GM18873 (cell line): ENCODE data around the gene KAZN.

Experiments used
- ATAC-seq: cut with Tn5 transposase; IDR thresholded peaks from one replicate; pipeline ENCODE4 v1.9.1; 2021; ENCODE audit warnings: mild to moderate bottlenecking, moderate library complexity, moderate number of reproducible peaks; ENCODE audit not compliant: unreplicated experiment, low FRiP score

The KAZN gene

DNA sequence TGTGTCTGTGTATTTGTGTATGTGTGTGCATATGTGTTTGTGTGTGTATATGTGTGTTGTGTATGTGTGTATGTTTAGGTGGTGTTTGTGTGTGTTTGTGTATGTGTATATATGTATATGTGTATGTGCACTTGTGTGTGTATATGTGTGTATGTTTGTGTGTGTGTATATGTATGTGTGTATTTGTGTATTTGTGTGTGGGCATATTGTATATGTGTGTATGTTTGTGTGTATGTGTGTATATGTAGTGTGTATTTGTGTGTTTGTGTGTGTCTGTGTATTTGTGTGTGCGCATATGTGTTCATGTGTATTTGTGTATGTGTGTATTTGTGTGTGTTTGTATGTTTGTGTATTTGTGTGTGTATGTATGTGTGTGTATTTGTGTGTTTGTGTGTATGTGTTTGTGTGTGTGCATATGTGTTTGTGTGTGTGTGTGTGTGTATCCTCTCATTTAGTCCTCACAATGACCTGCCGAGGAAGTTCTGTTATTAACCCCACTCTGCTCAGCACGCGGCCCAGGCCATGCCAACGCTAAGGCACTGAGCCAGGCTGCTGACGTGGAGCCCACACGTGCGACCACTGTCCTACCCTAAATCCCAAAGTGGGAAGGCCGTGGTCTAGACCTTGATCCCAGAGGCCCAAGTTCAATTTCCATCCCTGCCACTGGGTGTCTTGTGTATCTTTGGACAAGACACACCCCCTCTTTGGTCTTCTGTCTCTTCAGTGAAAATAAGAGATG, 511.8 kb downstream of the KAZN start:
- no peak for ATAC-seq

GRCh38 chr1:15110867-15111230, 512.4 kb downstream of the KAZN start:
- no peak for ATAC-seq

- ATAC-seq = no peak
Measured at GRCh38 chr1:15113146-15113545, 514.7 kb downstream of the KAZN start.

DNA sequence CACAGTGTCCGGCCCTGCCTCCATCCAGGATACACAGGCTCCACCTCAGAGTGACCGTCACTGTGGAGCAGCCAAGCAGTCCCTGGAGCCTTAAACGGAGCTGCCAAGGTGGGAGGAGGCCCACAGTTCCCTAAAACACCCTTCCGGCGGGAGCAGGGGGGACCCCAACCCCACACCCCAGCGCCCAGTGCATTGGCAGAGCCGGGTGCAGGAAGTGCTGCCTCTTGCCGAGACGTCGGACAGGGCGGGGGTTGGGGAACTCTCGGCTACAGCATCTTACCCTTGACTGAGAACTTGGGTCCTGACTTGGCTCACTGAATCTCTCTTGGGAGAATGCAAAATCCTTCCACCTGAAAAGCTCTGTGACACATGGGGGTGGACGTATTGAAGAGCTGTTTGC, 516.4 kb downstream of the KAZN start:
- no peak for ATAC-seq

DNA sequence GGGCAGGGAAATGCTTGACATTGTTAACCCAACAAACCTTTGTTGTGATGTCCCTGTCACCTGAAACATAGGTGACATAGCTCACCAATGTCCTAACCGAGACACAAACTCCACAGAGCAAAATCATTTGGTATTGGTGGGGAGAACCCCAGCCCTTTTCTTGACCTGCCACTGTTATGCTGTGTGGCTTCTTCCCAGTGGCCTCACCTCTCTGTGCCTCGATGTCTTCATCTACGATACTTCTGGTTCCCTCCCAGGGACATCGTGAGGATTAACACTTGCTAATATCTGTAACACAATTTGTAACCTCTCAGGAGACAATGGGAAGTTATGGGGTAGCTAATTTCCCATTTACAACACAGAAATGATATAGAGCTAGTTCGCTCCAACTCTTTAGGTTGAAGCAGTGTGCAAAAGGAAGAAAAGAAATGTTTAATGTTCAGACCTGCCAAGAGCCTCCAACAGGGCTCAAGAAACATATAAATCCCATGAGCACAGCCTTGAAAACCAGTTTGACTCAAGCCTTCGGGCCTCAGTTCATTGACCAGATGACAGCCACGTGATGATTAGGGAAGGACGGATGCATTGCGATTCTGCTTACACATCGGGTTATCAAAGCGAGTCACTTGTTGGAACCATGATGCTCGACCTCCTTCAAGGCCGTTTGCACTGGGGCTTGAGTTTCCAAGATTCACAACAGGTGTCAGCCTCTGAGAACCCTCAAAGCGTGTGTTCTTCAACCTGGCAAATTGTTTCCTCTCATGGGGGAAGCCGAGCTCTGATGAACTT, 517.3 kb downstream of the KAZN start:
- no peak for ATAC-seq

DNA sequence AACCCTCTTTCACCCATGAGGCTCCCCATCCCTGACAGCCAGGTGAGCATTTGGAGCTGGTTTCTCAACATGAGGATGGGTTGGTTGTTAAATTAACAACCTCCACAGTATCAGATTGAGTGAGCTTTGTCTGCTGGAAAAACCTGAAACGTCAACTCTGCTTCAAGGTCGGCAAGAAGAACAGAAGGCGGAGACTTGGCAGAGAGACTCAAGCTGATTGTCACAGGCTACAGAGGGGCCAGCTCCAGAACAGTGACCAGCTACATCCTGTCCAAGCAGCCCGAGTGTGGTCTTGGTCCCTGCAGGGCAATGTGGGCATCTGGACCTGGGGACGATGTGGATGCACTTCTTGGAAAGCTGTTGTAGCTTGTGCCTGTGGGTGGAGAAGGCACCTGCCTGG, 518.5 kb downstream of the KAZN start:
- ATAC-seq = no peak

- no peak for ATAC-seq
Measured at GRCh38 chr1:15117671-15118325, 519.3 kb downstream of the KAZN start.

- ATAC-seq = no peak
Measured at GRCh38 chr1:15118579-15118978, 520.1 kb downstream of the KAZN start.

DNA sequence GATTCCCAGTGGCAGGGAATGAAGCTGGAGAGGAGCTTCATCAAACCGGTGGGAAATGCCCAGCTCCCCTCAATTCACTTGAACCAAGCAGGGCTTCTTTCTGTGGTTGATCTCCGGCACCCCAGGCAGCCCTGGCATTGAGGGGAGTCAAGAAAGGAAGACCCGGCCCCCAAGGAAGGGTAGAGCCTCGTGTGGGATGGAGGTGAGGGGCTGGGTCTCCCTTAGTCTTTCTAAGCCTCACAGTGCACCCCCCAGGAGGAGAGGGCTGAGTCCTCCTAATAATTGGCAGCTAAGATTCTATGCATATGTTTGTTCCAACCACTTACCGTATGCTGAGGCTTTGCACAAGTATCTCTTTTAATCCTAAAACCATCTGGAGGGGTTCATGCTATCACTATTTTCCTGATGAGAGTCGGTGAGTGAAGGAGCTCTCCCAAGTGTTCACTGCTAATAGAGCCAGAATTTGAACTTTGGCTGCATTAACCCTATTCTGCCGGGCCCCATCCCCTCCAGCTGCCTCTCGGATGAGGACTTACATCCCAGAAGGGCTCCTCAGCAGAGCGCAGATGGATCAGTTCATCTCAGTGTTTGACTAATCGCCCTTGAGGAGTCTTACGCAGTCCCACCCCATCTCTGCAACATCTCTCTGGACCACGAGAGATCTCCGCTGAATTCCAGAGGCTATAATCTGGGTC, 521.9 kb downstream of the KAZN start:
- no peak for ATAC-seq

DNA sequence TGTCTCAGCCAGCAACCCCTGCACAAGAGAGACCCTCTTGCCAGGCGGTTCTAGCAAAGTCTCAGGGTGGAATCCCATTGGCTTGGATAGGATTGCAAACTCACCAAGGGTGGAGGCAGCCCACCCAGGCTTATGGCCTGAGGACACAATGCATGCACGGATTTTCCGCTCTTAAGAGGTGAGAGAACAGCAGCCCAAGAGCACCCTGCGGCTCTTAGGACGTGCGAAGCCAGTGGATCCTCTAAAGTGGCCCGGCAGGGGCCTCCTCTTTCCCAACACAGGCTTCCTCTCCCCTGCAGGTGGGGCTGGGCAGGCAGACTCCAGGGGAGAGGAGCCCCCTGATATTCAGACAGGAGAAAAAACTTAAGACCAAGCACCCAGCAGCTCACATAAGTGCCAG, 523.8 kb downstream of the KAZN start:
- ATAC-seq = no peak

- ATAC-seq = no peak
Measured at GRCh38 chr1:15123270-15123669, 524.8 kb downstream of the KAZN start.

DNA sequence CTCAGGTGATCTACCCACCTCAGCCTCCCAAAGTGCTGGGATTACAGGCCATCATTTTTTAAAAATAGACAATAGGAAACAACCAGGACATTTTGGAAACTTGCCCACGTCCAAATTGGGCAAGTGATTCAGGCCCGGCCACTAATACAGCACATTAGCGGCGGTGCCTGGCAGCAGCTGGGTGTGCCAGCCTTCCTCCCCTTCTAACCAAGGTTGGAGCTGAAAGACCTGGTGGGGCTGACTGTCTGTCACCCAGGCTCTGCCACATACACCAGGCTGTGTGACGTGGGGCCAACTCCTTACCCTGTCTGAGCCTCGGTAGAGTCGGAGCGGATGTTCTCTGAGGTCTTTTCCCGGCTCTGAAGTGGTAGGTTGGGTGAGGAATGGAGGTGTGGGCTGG, 525.4 kb downstream of the KAZN start:
- no peak for ATAC-seq

GRCh38 chr1:15124362-15125100, 526.0 kb downstream of the KAZN start:
- no peak for ATAC-seq

- no peak for ATAC-seq
Measured at GRCh38 chr1:15125101-15125745, 526.7 kb downstream of the KAZN start.

DNA sequence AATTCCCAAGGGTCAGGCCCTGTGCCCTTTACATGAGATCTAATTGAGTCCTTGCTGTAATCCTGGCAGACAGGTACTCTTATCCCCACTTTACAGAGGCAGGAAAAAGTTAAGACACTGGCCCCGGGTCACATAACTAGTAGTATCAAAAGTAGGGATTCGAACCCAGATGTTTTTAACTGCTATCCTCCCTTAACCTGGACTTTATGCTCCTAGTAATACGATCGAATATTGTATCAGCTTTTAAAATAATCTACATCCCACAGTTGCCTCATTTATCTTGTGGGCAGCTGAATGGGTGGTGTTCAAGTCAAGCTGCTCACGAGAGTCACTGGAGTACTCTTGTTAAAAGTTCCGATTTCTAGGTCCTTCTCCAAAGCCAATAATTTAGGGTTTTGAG, 529.6 kb downstream of the KAZN start:
- no peak for ATAC-seq

DNA sequence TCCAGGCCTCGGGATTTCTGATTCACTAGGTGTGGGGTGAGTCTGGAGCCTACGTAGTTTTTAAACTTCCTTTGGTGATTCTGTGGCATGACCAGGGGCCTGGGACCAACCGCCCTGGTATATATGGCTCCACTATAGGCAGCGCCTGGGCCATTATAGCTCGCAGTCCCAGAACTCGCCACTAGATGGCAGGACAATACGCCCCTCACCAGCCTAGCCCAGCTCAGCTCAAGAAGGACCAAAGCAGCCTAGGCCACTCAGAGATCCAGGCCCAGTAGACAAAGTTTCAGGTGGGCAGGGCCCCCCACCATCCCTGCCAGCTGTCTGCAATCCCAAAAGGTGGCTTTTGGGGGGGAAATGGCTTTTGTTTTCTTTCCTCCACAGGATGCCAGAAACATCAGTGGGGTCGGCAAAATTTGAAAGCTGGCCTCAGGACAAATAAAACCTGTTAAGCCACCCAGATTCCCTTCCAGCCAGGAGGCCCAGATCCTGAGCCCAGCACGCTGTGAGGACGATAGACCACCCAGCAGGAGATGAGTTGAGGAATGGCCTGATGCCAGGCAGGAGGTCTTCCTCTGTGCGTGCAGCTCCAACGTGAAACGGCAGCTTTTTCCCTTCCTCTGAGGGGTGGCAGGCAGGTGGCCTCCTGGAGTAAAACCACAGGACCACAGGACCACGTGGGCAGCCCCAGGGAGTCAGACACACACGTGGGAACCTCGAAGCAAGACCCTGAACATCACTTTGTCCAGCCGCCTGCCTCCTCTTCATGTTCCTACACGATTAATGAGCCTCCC, 530.2 kb downstream of the KAZN start:
- ATAC-seq = no peak

DNA sequence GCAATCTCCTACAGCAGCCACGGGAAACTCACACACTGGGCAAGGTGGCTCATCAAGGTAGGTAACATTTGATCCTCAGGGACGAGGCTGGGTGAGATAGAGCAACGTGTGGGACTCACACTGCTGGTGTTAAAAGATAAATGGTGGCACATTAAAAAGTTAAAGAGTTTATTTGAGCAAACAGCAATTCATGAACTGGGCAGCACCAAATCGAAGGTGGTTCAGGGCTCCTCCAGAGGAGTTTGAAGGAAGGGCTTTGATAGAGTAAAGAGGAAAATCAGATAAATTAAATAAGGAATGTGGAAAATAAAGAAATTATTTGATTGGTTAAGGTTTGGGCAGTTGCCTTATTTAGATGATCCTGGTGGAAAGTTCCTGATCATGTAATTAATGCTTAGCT, 531.5 kb downstream of the KAZN start:
- no peak for ATAC-seq

DNA sequence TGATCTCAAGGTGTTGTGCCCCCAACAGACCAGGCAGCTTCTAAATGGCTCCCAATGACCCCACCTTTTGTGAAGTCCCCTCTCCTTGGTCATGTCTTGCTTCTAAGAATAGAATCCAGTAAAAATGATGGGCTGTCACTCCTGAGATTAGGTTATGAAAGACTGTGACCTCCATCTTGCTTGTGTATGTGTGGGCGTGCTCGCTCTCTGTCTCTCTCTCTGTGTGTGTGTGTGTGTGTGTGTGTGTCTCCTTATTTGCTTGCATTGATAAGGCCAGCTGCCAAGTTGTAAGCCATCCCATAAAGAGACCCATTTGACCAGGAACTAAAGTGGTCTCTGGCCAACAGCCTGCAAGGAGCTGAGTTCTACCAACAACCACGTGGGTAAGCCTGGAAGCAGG, 532.1 kb downstream of the KAZN start:
- no peak for ATAC-seq

GRCh38 chr1:15132965-15133364, 534.5 kb downstream of the KAZN start:
- no peak for ATAC-seq
